MCF 10A (cell line): ENCODE data around the gene CNBP. TPM values are rescaled to one million over a fixed set of nuclear protein-coding genes. Genes with fewer than 3 reads are reported as not detected.
A peak's percentile ranks its signal among the peaks of the same experiment; 100 is the strongest.
"Not testable (repeated sequence)": the region's sequence is repeated elsewhere in the genome, so short reads cannot be mapped to it uniquely, and the experiment has no call there.

ENCODE experiments used
- BruUV-seq: library from RNA; stranded (reverse); fragments of 400-500 nt; replicated peaks from 2 replicates; lab custom pipeline; 2021; lab: Mats Ljungman, UMichigan
- CTCF ChIA-PET: fragments of 300-600 bp; sonication (Branson Sonifier 250); formaldehyde crosslinking; extraction: SDS; loops from one replicate; lab custom pipeline; 2021; ENCODE audit warnings: antibody characterized with exemption, inconsistent platforms; lab: Yijun Ruan, JAX
- POLR2A ChIA-PET: fragments of 300-600, 350-650 bp; sonication (Branson Sonifier 250); formaldehyde crosslinking; extraction: SDS; loops from one replicate; lab custom pipeline; 2020; ENCODE audit warnings: antibody characterized with exemption, inconsistent platforms; lab: Yijun Ruan, JAX
- DNase-seq: peaks from one replicate; pipeline ENCODE4 v3.0.0-alpha.2; 2018; ENCODE audit not compliant: unreplicated experiment
- H3K27ac Mint-ChIP-seq: one replicate; pipeline ENCODE4 v1.8.0; 2022; ENCODE audit warnings: mild to moderate bottlenecking, low read depth, mixed read lengths; ENCODE audit not compliant: unreplicated experiment
- H3K27me3 Mint-ChIP-seq: one replicate; pipeline ENCODE4 v1.8.0; 2022; ENCODE audit warnings: mixed read lengths; ENCODE audit not compliant: insufficient read depth, unreplicated experiment
- H3K36me3 Mint-ChIP-seq: one replicate; pipeline ENCODE4 v1.8.0; 2022; ENCODE audit warnings: mild to moderate bottlenecking, moderate library complexity, mixed read lengths; ENCODE audit not compliant: insufficient read depth, unreplicated experiment
- H3K4me1 Mint-ChIP-seq: one replicate; pipeline ENCODE4 v1.8.0; 2022; ENCODE audit warnings: mixed read lengths; ENCODE audit not compliant: insufficient read depth, unreplicated experiment
- H3K4me3 Mint-ChIP-seq: one replicate; pipeline ENCODE4 v1.8.0; 2022; ENCODE audit warnings: mild to moderate bottlenecking, moderate library complexity, mixed read lengths; ENCODE audit not compliant: unreplicated experiment
- H3K9me3 Mint-ChIP-seq: one replicate; pipeline ENCODE4 v1.8.0; 2022; ENCODE audit warnings: mixed read lengths; ENCODE audit not compliant: unreplicated experiment
- intact Hi-C: fragments of 100-400 bp; cut with micrococcal nuclease; formaldehyde crosslinking; loops from 2 replicates; pipeline ENCODE4 v1.14.1; 2022
- total RNA-seq: library from RNA; stranded (reverse); gene quantifications from 2 replicates; pipeline ENCODE4 v1.2.3, GENCODE V29; 2022
- TF ChIP-seq, protein P1 (sequence below): fragments of 200-600 bp; IDR thresholded peaks from one replicate; pipeline ENCODE4 v1.8.0; 2022; ENCODE audit warnings: antibody characterized with exemption, mild to moderate bottlenecking; ENCODE audit not compliant: unreplicated experiment

The CNBP gene
- total RNA-seq, 1 experiment from 2014 or later: 519 TPM

DNA sequence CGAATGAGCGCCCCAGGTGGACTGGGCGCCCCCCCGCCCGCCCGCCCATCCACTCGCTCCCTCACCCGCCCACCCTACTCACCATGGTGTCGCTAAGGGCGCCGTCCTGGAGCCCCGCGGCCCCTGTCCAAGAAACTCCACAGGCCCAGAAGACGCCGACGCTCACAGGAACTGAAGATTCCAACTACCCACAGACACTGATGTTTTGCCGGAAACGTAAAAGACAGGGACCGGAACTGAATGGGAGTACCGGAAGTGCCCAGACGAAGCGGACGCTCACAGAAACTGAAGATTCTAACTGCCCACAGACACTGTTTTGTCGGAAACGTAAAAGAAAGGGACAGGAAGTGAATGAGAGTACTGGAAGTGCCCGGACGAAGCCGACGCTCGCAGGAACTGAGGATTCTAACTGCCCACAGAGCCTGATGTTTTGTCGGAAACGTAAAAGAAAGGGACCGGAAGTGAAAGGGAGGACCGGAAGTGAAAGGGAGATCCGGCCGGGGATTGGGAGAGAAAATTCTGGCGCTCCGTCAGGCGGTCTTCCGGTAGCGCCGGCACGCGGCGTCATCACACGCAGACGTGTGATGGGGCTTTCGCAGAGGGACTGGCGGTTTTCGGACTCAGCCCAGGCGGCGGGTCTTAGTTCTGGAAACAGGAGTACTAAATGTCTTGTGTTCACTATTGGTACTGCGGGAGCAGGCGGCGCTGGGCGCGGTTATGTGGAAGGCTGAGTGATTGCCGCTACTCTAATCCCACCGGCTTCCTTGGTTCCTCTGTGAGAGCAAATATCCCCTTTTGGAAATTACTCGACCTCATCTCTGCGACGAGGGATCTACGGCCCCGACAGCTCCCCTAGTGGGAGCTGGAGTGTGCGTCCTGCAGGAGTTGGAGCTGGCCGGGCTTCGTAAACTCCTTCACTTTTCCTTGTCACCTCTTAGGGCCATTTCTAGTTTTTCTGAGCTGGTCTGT is 22.5 kb downstream of the CNBP start, which contains the start of gene ISY1:
TSS of gene ISY1 (minus strand) at position 173 of the 969 bp plus-strand sequence. CDS start at position 85, 88 bp downstream.
- TF ChIP-seq, protein P1, sequence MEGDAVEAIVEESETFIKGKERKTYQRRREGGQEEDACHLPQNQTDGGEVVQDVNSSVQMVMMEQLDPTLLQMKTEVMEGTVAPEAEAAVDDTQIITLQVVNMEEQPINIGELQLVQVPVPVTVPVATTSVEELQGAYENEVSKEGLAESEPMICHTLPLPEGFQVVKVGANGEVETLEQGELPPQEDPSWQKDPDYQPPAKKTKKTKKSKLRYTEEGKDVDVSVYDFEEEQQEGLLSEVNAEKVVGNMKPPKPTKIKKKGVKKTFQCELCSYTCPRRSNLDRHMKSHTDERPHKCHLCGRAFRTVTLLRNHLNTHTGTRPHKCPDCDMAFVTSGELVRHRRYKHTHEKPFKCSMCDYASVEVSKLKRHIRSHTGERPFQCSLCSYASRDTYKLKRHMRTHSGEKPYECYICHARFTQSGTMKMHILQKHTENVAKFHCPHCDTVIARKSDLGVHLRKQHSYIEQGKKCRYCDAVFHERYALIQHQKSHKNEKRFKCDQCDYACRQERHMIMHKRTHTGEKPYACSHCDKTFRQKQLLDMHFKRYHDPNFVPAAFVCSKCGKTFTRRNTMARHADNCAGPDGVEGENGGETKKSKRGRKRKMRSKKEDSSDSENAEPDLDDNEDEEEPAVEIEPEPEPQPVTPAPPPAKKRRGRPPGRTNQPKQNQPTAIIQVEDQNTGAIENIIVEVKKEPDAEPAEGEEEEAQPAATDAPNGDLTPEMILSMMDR: peak; percentile 60
- POLR2A ChIA-PET: interaction anchor here (0.7 to 3.3 kb wide), 17 partner anchors 10 to 311 kb away, joined by 3 to 82 read pairs (median 8); partner anchors contain the start of genes CNBP, HMCES and RAB43
- BruUV-seq: TSS peak; percentile 96
- CTCF ChIA-PET: interaction anchor here (0.5 to 2.3 kb wide), 18 partner anchors 9 to 191 kb away, joined by 3 to 24 read pairs (median 4); partner anchors contain the start of gene COPG1
- DNase-seq: peak; percentile 96
- Mint-ChIP-seq H3K36me3 (peaks cover 85% of the 10 kb centered on the region), H3K4me1 (peaks cover 31% of the 10 kb centered on the region), H3K27me3 (no peaks in the 10 kb centered on the region), H3K4me3 (peak within 1 kb of the TSS; percentile 98), H3K27ac (peak within 1 kb of the TSS; percentile 100), H3K9me3 (no peaks in the 10 kb centered on the region)
- intact Hi-C loops: loop anchor here (1.0 kb wide), 2 partner anchors 84 to 108 kb away; no protein-coding TSS in a partner anchor

DNA sequence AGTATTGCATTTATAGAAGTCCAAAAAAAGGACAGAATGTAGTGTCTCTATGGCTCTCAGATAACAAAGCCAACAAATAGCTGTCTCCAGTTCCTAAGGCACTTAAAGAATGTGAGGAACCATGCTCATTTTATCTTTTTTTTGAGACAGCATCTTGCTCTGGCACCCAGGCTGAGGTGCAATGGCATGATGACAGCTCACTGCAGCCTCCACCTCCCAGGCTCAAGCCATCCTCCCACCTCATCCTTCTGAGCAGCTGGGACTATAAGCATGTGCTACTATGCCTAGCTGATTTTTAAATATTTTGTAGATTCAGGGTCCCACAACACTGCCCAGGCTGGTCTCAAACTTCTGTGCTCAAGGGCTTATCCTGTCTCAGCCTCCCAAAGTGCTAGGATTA is 38.9 kb downstream of the CNBP start:
- TF ChIP-seq, protein P1: no peak
- Mint-ChIP-seq H3K27ac (no peak overlapping the region), H3K4me1 (no peaks in the 10 kb centered on the region), H3K27me3 (no peaks in the 10 kb centered on the region), H3K9me3 (no peaks in the 10 kb centered on the region), H3K4me3 (no peak overlapping the region), H3K36me3 (peaks cover 78% of the 10 kb centered on the region)
- no TSS peak for BruUV-seq
- ChIA-PET POLR2A (no interaction called here), CTCF (interaction anchor here (0.7 to 2.3 kb wide), 5 partner anchors 12 to 175 kb away, joined by 3 to 14 read pairs (median 5); no protein-coding TSS in a partner anchor)
- DNase-seq: no peak
- intact Hi-C loops: no loop called here

DNA sequence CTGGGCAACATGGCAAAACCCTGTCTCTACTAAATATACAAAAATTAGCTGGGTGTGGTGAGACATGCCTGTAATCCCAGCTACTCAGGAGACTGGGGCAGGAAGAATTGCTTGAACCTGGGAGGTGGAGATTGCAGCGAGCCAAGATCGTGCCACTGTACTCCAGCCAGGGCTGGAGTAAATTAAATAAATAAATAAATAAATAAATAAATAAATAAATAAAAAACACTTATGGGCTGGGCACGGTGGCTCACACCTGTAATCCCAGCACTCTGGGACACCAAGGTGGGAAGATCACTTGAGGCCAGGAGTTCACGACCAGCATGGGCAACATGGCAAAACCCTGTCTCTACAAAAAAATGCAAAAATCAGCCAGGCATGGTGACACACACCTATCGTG is 42.7 kb downstream of the CNBP start:
- DNase-seq, BruUV-seq, POLR2A ChIA-PET, intact Hi-C loops, H3K9me3 Mint-ChIP-seq, H3K27ac Mint-ChIP-seq, H3K4me1 Mint-ChIP-seq, H3K27me3 Mint-ChIP-seq, H3K4me3 Mint-ChIP-seq: not testable (repeated sequence)
- H3K36me3 Mint-ChIP-seq: peaks cover 88% of the 10 kb centered on the region
- CTCF ChIA-PET: interaction anchor here (0.8 kb wide), 1 partner anchor 104 kb away, joined by 3 read pairs; no protein-coding TSS in a partner anchor

DNA sequence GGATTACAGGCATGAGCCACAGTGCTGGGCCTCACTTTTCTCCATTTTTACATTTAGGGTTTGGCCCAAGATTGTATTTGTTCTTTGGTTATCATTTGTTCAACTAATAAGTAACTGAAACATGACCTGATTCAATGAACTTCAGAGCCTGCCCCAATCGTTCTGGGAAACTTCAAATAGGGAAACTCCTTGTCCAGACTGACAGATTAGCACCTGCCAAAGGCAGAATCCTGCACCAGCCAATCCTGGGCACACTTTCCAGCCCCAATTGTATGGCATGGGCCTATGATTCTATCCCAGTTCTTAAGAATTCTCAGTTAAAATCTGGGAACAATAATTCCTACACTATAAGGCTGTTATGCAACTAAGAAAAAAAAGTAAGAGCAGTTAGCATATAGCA is 43.8 kb downstream of the CNBP start:
- Mint-ChIP-seq H3K4me1 (no peaks in the 10 kb centered on the region), H3K9me3 (no peaks in the 10 kb centered on the region), H3K27ac (no peak overlapping the region), H3K4me3 (no peak overlapping the region), H3K27me3 (no peaks in the 10 kb centered on the region), H3K36me3 (peaks cover 86% of the 10 kb centered on the region)
- TF ChIP-seq, protein P1: no peak
- intact Hi-C loops: no loop called here
- ChIA-PET POLR2A (interaction anchor here (0.8 kb wide), 1 partner anchor 109 kb away, joined by 3 read pairs; the partner anchor contains the start of gene COPG1), CTCF (interaction anchor here (1.5 kb wide), 1 partner anchor 169 kb away, joined by 3 read pairs; no protein-coding TSS in a partner anchor)
- DNase-seq: no peak
- BruUV-seq: no TSS peak

DNA sequence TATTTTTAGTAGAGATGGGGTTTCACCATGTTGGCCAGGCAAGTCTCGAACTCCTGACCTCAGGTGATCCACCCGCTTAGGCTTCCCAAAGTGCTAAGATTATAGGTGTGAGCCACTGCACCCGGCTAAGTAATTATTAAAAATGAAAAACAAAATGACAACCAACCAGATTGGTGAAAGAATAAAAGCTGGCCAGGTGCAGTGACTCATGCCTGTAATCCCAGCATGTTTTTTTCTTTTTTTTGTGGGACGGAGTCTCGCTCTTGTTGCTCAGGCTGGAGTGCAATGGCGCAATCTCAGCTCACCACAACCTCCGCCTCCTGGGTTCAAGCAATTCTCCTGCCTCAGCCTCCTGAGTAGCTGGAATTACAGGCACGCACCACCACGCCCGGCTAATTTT is 47.4 kb downstream of the CNBP start:
- CTCF ChIA-PET: interaction anchor here (0.6 to 1.3 kb wide), 4 partner anchors 13 to 944 kb away, joined by 3 to 5 read pairs (median 4); no protein-coding TSS in a partner anchor
- H3K4me3 Mint-ChIP-seq: not testable (repeated sequence)

More for the DNA sequence above, 47.4 kb downstream of the CNBP start:
- H3K4me1 Mint-ChIP-seq, BruUV-seq, H3K27me3 Mint-ChIP-seq, intact Hi-C loops, H3K9me3 Mint-ChIP-seq, H3K27ac Mint-ChIP-seq: not testable (repeated sequence)
- peak; percentile 46 for DNase-seq
- POLR2A ChIA-PET: interaction anchor here (1.0 to 1.1 kb wide), 3 partner anchors 13 to 83 kb away, joined by 3 to 6 read pairs (median 4); no protein-coding TSS in a partner anchor
- H3K36me3 Mint-ChIP-seq: peaks cover 94% of the 10 kb centered on the region
